Stimulated activated CD4-positive, alpha-beta T cell treated with anti-CD3 and anti-CD28 coated beads, Interleukin-4, amount 100 ng/mL, for 1 hour (primary cell): ENCODE data around the gene KIAA1210.

Experiments used
- DNase-seq: peaks from one replicate; pipeline ENCODE4 v3.0.0-alpha.2; 2020

The KIAA1210 gene

GRCh38 chrX:119089619-119090018 is 38.0 kb downstream of the KIAA1210 start:
- no peak for DNase-seq

- DNase-seq = no peak
Measured at GRCh38 chrX:119087121-119087520, 40.5 kb downstream of the KIAA1210 start.

- no peak for DNase-seq
Measured at GRCh38 chrX:119084766-119085165, 42.8 kb downstream of the KIAA1210 start.

GRCh38 chrX:119082278-119082677 is 45.3 kb downstream of the KIAA1210 start:
- DNase-seq = no peak

- no peak for DNase-seq
Measured at GRCh38 chrX:119075270-119076025, 52.2 kb downstream of the KIAA1210 start.

- DNase-seq = no peak
Measured at GRCh38 chrX:119073911-119074310, 53.7 kb downstream of the KIAA1210 start.

- no peak for DNase-seq
Measured at GRCh38 chrX:119073200-119073905, 54.3 kb downstream of the KIAA1210 start.

- no peak for DNase-seq
Measured at GRCh38 chrX:119072744-119073143, 54.9 kb downstream of the KIAA1210 start, which contains the start of gene CT47C1. CT47C1 (plus strand) TSS chrX:119072993; CDS start chrX:119073226, 233 bp downstream.

- DNase-seq = no peak
Measured at GRCh38 chrX:119071381-119071780, 56.2 kb downstream of the KIAA1210 start.

GRCh38 chrX:119069762-119070161 is 57.9 kb downstream of the KIAA1210 start:
- DNase-seq = no peak

- DNase-seq = no peak
Measured at GRCh38 chrX:119069128-119069527, 58.5 kb downstream of the KIAA1210 start.

GRCh38 chrX:119067023-119067739 is 60.4 kb downstream of the KIAA1210 start:
- DNase-seq = peak; percentile 41

GRCh38 chrX:119063428-119063827 is 64.2 kb downstream of the KIAA1210 start:
- no peak for DNase-seq

- DNase-seq = no peak
Measured at GRCh38 chrX:119062750-119063374, 64.8 kb downstream of the KIAA1210 start.

GRCh38 chrX:119055687-119056086 is 71.9 kb downstream of the KIAA1210 start:
- DNase-seq = no peak

- DNase-seq = no peak
Measured at GRCh38 chrX:119045884-119046283, 81.7 kb downstream of the KIAA1210 start.

- no peak for DNase-seq
Measured at GRCh38 chrX:119042996-119043395, 84.6 kb downstream of the KIAA1210 start.

GRCh38 chrX:119042040-119042439 is 85.6 kb downstream of the KIAA1210 start:
- DNase-seq = no peak

- DNase-seq = no peak
Measured at GRCh38 chrX:119041175-119041574, 86.4 kb downstream of the KIAA1210 start.

GRCh38 chrX:119040432-119040831 is 87.2 kb downstream of the KIAA1210 start:
- DNase-seq = no peak

- DNase-seq = no peak
Measured at GRCh38 chrX:119036107-119037029, 91.2 kb downstream of the KIAA1210 start.

GRCh38 chrX:119030990-119031389 is 96.6 kb downstream of the KIAA1210 start:
- DNase-seq = no peak
